A549 (cell line): ENCODE results near the gene GGTA1. TPM values are rescaled to one million over a fixed set of nuclear protein-coding genes. Genes with fewer than 3 reads are reported as not detected.

Experiments
- ATAC-seq, 2 experiments: fragments of 200-7000 bp in 1 of 2; fragments of >200 bp in 1 of 2; cut with Nextera tagmentation in 1 of 2; cut with Tn5 transposase in 1 of 2; 3 replicates each; pipeline versions ENCODE4 v1.8.0 to v1.9.1; 2018 to 2020; ENCODE audit warnings: mild to moderate bottlenecking in 1 of 2, moderate library complexity in 1 of 2
- CTCF ChIA-PET: fragments of 300-600 bp; sonication (Branson Sonifier 250); formaldehyde crosslinking; extraction: SDS; loops from one replicate; lab custom pipeline; 2021; ENCODE audit warnings: antibody characterized with exemption, inconsistent platforms; lab: Yijun Ruan, JAX
- POLR2A ChIA-PET: fragments of 350-600 bp; formaldehyde crosslinking; extraction: SDS; loops from one replicate; lab custom pipeline; 2021; ENCODE audit warnings: antibody characterized with exemption, inconsistent platforms; lab: Yijun Ruan, JAX
- DNase-seq, 2 experiments: peaks; one replicate each; pipeline versions ENCODE4 v3.0.0 to v3.0.0-alpha.2; 2011 to 2016; ENCODE audit warnings: low read depth in 1 of 2, low spot score in 1 of 2
- FAIRE-seq: peaks from 2 replicates; lab custom pipeline; 2011; peaks lifted over from hg19 to GRCh38; lab: Jason Lieb, UNC
- H3K27ac ChIP-seq, 2 experiments: fragments of >200 bp; sonication (Bioruptor Twin); formaldehyde crosslinking; 3 replicates each; pipeline ENCODE4 v1.5.1; 2016 to 2017
- H3K4me1 ChIP-seq: fragments of >200 bp; sonication (Bioruptor Twin); formaldehyde crosslinking; 3 replicates; pipeline ENCODE4 v1.6.1; 2016
- H3K4me2 ChIP-seq: fragments of >200 bp; sonication (Bioruptor Twin); formaldehyde crosslinking; 3 replicates; pipeline ENCODE4 v1.6.1; 2016
- H3K4me3 ChIP-seq: fragments of >200 bp; sonication (Bioruptor Twin); formaldehyde crosslinking; 3 replicates; pipeline ENCODE4 v1.5.1; 2016
- H3K9me3 ChIP-seq: fragments of >200 bp; sonication (Bioruptor Twin); formaldehyde crosslinking; 3 replicates; pipeline ENCODE4 v1.6.1; 2016
- ATOH8 ChIP-seq: fragments of 250-450 bp; sonication (Bioruptor Pico); IDR thresholded peaks from 2 replicates; pipeline ENCODE4 v1.5.0; 2020; ENCODE audit warnings: low read depth, mild to moderate bottlenecking, moderate library complexity
- BCL3 ChIP-seq: fragments of >200 bp; sonication (Bioruptor Twin); formaldehyde crosslinking; IDR thresholded peaks from 3 replicates; pipeline ENCODE4 v1.6.1; 2016
- CBX2 ChIP-seq: fragments of 200-600 bp; sonication (generic); IDR thresholded peaks from 2 replicates; pipeline ENCODE4 v1.6.1; 2016; ENCODE audit warnings: low read depth, mild to moderate bottlenecking, borderline replicate concordance
- CBX8 ChIP-seq: fragments of 200-600 bp; sonication (generic); IDR thresholded peaks from 2 replicates; pipeline ENCODE4 v1.6.1; 2016
- EHF ChIP-seq: fragments of 250-450 bp; sonication (Bioruptor Pico); IDR thresholded peaks from 2 replicates; pipeline ENCODE4 v1.5.0; 2020; ENCODE audit warnings: mild to moderate bottlenecking
- EHMT2 ChIP-seq: fragments of 200-600 bp; sonication (generic); IDR thresholded peaks from 2 replicates; pipeline ENCODE4 v1.6.1; 2016; ENCODE audit warnings: antibody characterized with exemption, low read depth, mild to moderate bottlenecking, moderate library complexity
- ELK1 ChIP-seq: fragments of 150-350 bp; IDR thresholded peaks from 2 replicates; pipeline ENCODE4 v1.6.1; 2014; ENCODE audit warnings: low read depth, mild to moderate bottlenecking, low read length
- FOSB ChIP-seq: fragments of 250-450 bp; sonication (Bioruptor Pico); IDR thresholded peaks from 2 replicates; pipeline ENCODE4 v1.5.0; 2020; ENCODE audit warnings: mild to moderate bottlenecking, moderate library complexity
- FOSL2 ChIP-seq, 2 experiments: fragments of 450-650 bp in 1 of 2; fragments of >200 bp in 1 of 2; sonication (Bioruptor Twin) in 1 of 2; formaldehyde crosslinking; IDR thresholded peaks; 2 replicates each; pipeline versions ENCODE4 v1.5.0 to v1.6.1; 2016 to 2020; ENCODE audit warnings: mild to moderate bottlenecking in 1 of 2, moderate library complexity in 1 of 2
- FOXS1 ChIP-seq: fragments of 250-450 bp; sonication (Bioruptor Pico); IDR thresholded peaks from 2 replicates; pipeline ENCODE4 v1.5.0; 2020; ENCODE audit warnings: mild to moderate bottlenecking, moderate library complexity
- HDAC2 ChIP-seq: fragments of 200-600 bp; sonication (generic); IDR thresholded peaks from 2 replicates; pipeline ENCODE4 v1.6.1; 2016
- HEYL ChIP-seq: fragments of 250-450 bp; sonication (Bioruptor Pico); IDR thresholded peaks from 2 replicates; pipeline ENCODE4 v1.8.0; 2021; ENCODE audit warnings: mild to moderate bottlenecking, moderate library complexity
- JUN ChIP-seq, 2 experiments: fragments of >200 bp; sonication (Bioruptor Twin); formaldehyde crosslinking; IDR thresholded peaks; 2 replicates in 1 of 2; 3 replicates in 1 of 2; pipeline ENCODE4 v1.6.1; 2016 to 2017
- MAFK ChIP-seq: fragments of 450-650 bp; IDR thresholded peaks from 2 replicates; pipeline ENCODE4 v1.6.1; 2014; ENCODE audit not compliant: partially characterized antibody
- MAX ChIP-seq: IDR thresholded peaks from 2 replicates; pipeline ENCODE4 v1.6.1; 2012
- MAZ ChIP-seq: fragments of 150-350 bp; IDR thresholded peaks from 2 replicates; pipeline ENCODE4 v1.6.1; 2014; ENCODE audit warnings: antibody characterized with exemption, low read depth, low read length, borderline replicate concordance
- MYC ChIP-seq: IDR thresholded peaks from 2 replicates; pipeline ENCODE4 v1.6.1; 2012; ENCODE audit warnings: mild to moderate bottlenecking, inconsistent platforms, low read length, improper control_type of control experiment, borderline replicate concordance
- NFE2L2 ChIP-seq: fragments of 150-350 bp; conservative IDR thresholded peaks from 2 replicates; pipeline ENCODE4 v1.6.1; 2014; ENCODE audit warnings: low read length
- NPAS2 ChIP-seq: fragments of 250-450 bp; sonication (Bioruptor Pico); IDR thresholded peaks from 2 replicates; pipeline ENCODE4 v1.8.0; 2022; ENCODE audit warnings: mild to moderate bottlenecking, moderate library complexity, borderline replicate concordance
- PBX3 ChIP-seq: IDR thresholded peaks from 2 replicates; pipeline ENCODE4 v1.6.1; 2012
- PHF8 ChIP-seq: fragments of 200-600 bp; sonication (generic); IDR thresholded peaks from 2 replicates; pipeline ENCODE4 v1.6.1; 2016; ENCODE audit warnings: low read depth, mild to moderate bottlenecking, antibody characterized with exemption, moderate library complexity, borderline replicate concordance
- RAD21 ChIP-seq, 2 experiments: fragments of >200 bp in 1 of 2; sonication (Bioruptor Twin) in 1 of 2; formaldehyde crosslinking in 1 of 2; IDR thresholded peaks in 1 of 2; conservative IDR thresholded peaks in 1 of 2; 2 replicates in 1 of 2; 3 replicates in 1 of 2; pipeline ENCODE4 v1.6.1; 2012 to 2018; ENCODE audit warnings: inconsistent platforms in 1 of 2
- RARB ChIP-seq: fragments of 250-450 bp; sonication (Bioruptor Pico); IDR thresholded peaks from 2 replicates; pipeline ENCODE4 v1.8.0; 2021; ENCODE audit warnings: mild to moderate bottlenecking, moderate library complexity
- TFCP2L1 ChIP-seq: fragments of 250-450 bp; sonication (Bioruptor Pico); IDR thresholded peaks from 2 replicates; pipeline ENCODE4 v1.5.0; 2021; ENCODE audit warnings: mild to moderate bottlenecking
- ZNF302 ChIP-seq: fragments of 250-450 bp; sonication (Bioruptor Pico); IDR thresholded peaks from 2 replicates; pipeline ENCODE4 v1.9.0; 2021; ENCODE audit warnings: inconsistent platforms, mild to moderate bottlenecking, moderate library complexity
- WGBS: methylation state at CpG from one replicate; pipeline ENCODE4 v1.1.6; 2017; ENCODE audit errors: missing lambda C conversion rate; 5-methylcytosine and 5-hydroxymethylcytosine counted together
- polyA plus RNA-seq, 4 experiments: library from polyadenylated mRNA; depleted of rRNA in 3 of 4; stranded (reverse); fragments of >200 nt; fragmentation: RNase III in 1 of 4; extraction: RNeasy Plus Mini Kit Qiagen cat#74134 plus additional on column Dnase treatment in 1 of 4; gene quantifications; 2 replicates in 3 of 4; 3 replicates in 1 of 4; pipeline ENCODE4 v1.2.3, GENCODE V29; 2011 to 2017

Gene GGTA1
- polyA plus RNA-seq, 2 of the 4 experiments (the other 2 are of a cell fraction): 0.05 TPM; not detected in 1

GRCh38 chr9:121483473-121484031, 16.1 kb downstream of the GGTA1 start (continued):
- TF ChIP-seq BCL3 (no peak), NPAS2 (CRISPR knock-in tag) (no peak), FOSL2 (IDR thresholded peaks at IDR 0.05) (no peak), FOSL2 (CRISPR knock-in tag; IDR thresholded peaks at IDR 0.05) (no peak), RAD21 (conservative IDR thresholded peaks at IDR 0.05 in 1 of 2, IDR thresholded peaks at IDR 0.05 in 1 of 2) (no peak), ELK1 (no peak)

GRCh38 chr9:121483049-121483448, 16.6 kb downstream of the GGTA1 start:
- DNase-seq: no peak
- Histone ChIP-seq H3K9me3 (no peaks in the 10 kb centered on the region), H3K4me1 (no peaks in the 10 kb centered on the region), H3K4me2 (no peak overlapping the region), H3K27ac (no peak overlapping the region), H3K4me3 (no peak overlapping the region)
- no peak for FAIRE-seq
- ChIA-PET POLR2A (no interaction called here), CTCF (interaction anchor here (0.8 to 1.1 kb wide), 2 partner anchors 26 to 44 kb away, joined by 3 read pairs; no protein-coding TSS in a partner anchor)
- 39% methylated on average over 5 of the region's 5 CpGs for WGBS
- no peak; a peak in 2 of 6 replicates for ATAC-seq
- TF ChIP-seq EHF: no peak
- TF ChIP-seq ZNF302: no peak
- TF ChIP-seq MAX: no peak
- no peak for TF ChIP-seq PHF8
- TF ChIP-seq CBX2: no peak
- TF ChIP-seq RARB (CRISPR knock-in tag): no peak
- no peak for TF ChIP-seq HEYL (CRISPR knock-in tag)
- TF ChIP-seq CBX8: no peak
- TF ChIP-seq JUN (IDR thresholded peaks at IDR 0.05): no peak
- no peak for TF ChIP-seq PBX3
- TF ChIP-seq MYC: no peak
- no peak for TF ChIP-seq MAZ

- H3K4me2 ChIP-seq: no peak overlapping the region
- no peaks in the 10 kb centered on the region for H3K4me1 ChIP-seq
- no peaks in the 10 kb centered on the region for H3K9me3 ChIP-seq
- no peak for TF ChIP-seq MAFK
- TF ChIP-seq HDAC2: no peak
- TF ChIP-seq FOXS1 (CRISPR knock-in tag): no peak
- TF ChIP-seq RAD21 (conservative IDR thresholded peaks at IDR 0.05 in 1 of 2, IDR thresholded peaks at IDR 0.05 in 1 of 2): no peak
- no peak for TF ChIP-seq NFE2L2
- no peak for TF ChIP-seq CBX8
- TF ChIP-seq ZNF302: no peak
- TF ChIP-seq ATOH8 (CRISPR knock-in tag): no peak
- no peak for TF ChIP-seq FOSB (CRISPR knock-in tag)
- no peak for TF ChIP-seq TFCP2L1 (CRISPR knock-in tag)
- no peak for TF ChIP-seq EHF
- TF ChIP-seq EHMT2: no peak
- no peak for TF ChIP-seq PBX3
- ATAC-seq (peak in 1 of 2 experiments; percentile 21; a peak in 1 of 6 replicates), FAIRE-seq (no peak), DNase-seq (no peak)
- WGBS: 52% methylated on average over 8 of the region's 8 CpGs
- no peak overlapping the region for H3K27ac ChIP-seq
- ChIA-PET CTCF (interaction anchor here (0.7 to 1.2 kb wide), 3 partner anchors 10 to 19 kb away, joined by 3 to 4 read pairs (median 3); no protein-coding TSS in a partner anchor), POLR2A (no interaction called here)
- H3K4me3 ChIP-seq: no peak overlapping the region
Measured at GRCh38 chr9:121478816-121479676, 20.6 kb downstream of the GGTA1 start.
